KG1 (cell line): ENCODE results near the gene TSSC4.

Source experiments
- DNase-seq: peaks from one replicate; lab custom pipeline; 2025; lab: John Stamatoyannopoulos, UW

TSSC4 gene

DNA sequence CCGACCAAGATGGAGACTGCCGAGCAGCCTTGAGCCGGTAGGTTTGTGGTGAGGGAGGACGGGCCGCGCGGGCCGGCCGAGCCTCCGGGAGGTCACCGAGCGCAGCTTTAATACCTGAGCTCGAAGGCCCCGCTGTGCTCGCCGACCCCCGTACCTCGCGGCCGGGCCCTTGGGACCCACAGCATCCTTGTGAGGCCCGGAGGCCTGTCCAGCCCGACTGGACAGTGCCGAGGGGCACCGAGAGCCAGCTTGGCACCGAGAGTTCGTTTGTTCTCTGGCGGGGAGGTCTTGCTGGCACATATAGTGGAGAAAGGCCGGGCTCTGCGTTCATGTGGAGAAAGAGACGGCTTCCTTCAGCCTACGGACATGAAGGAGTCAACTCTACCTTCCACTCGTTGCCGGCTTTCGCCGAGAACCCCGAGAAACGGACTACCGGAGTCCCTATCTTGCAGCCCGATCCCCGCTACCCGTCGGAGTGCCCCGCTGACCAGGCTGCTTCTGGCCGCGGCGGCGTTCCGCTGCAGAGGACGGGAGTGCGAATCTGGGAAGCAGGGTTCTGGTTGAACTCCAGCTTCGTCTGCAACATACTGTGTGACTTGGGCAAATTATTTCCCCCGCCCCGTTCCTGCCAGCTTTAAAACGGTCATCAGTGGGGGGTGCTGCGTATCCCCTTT lies 349 bp downstream of the TSSC4 start:
- DNase-seq = no peak

GRCh38 chr11:2401436-2401984 lies 960 bp downstream of the TSSC4 start:
- DNase-seq = no peak

GRCh38 chr11:2402106-2402505 lies 1.6 kb downstream of the TSSC4 start:
- no peak for DNase-seq

GRCh38 chr11:2402890-2403645 lies 2.5 kb downstream of the TSSC4 start:
- no peak for DNase-seq

- no peak for DNase-seq
Measured at GRCh38 chr11:2404735-2405196, 4.2 kb downstream of the TSSC4 start.

- DNase-seq = no peak
Measured at GRCh38 chr11:2406451-2406850, 5.9 kb downstream of the TSSC4 start.

- DNase-seq = no peak
Measured at GRCh38 chr11:2406878-2407410, 6.4 kb downstream of the TSSC4 start.

DNA sequence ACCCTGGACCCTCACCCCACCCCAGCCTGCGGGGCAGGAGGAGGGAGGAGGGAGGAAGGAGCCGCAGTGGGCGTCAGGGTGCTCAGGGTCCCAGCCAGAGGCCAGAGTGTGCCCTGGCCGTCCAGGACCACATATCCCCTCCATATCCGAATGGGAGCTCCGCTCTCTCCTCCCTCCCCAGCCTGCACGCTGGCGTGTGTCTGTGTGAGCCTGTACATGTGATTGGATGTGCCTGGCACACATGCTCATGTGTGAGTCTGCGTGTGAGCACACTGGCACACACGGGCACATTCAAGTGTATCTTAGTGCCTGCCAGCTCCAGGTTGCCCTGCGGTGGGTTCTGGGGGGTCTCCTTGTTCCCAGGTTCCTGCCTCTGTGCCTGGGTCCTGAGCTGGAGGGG lies 8.1 kb downstream of the TSSC4 start:
- no peak for DNase-seq

DNA sequence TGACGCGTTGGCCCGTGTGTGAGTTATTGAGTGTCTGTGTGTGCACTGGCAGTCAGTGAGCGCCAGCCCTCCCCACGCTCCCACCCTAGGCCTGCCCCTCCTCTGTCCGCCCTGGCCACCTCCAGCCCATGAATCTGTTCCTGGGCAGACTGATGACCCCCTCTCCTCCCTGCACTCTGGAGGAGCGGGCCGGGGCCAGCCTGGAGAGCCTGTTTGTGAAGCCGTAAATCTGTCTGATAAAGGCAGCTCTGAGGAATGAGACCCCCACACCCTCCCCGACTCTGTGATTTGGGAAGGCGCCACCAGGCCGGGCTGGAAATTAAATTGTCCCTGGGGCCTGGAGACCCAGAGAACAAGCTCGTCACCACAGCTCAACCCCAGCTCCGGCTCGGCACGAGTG lies 8.6 kb downstream of the TSSC4 start:
- DNase-seq = no peak

DNA sequence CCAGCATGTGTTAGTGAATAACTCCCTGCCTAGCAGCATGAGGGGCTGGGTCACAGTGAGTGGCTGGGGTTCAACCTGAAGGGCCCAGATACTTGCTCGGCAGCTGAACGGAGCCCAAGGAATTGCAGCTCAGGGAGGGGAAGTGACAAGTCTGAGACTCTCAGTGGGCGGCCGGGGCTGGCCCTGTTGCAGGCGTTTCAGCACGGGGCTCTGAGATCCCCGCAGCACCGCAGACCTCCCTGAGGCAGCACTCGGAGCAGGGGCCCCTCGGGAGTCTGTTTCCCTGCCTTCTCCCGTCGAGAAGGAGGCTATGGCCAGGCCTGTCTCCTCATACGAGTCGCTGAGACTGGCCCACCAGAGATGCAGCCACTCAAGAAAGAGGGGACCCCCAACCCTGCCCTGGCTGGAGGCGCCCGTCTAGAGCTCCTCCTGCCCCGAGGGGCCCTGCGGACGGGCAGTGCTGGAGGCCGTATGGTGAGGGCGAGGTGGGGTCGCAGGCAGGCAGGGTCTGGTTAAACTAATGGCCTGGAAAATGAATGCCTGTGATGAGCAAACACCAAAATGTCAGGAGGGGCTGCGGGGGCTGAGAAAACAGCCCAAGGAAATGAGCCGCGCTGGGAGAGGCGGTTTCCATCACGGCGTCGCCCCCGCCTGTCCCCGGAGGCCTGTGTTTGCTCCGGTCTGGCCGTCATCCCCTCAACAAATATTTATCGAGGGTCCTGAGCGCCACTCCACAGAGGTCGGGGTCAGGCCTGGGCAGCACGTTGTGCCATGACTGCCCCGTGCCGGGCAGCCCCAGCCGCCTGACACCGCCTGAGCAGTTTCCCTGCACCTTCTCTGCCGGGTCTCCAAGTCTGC lies 9.3 kb downstream of the TSSC4 start:
- DNase-seq = no peak

GRCh38 chr11:2410616-2411015 lies 10.1 kb downstream of the TSSC4 start:
- DNase-seq = no peak

GRCh38 chr11:2411446-2412305 lies 11.1 kb downstream of the TSSC4 start:
- no peak for DNase-seq

- DNase-seq = no peak
Measured at GRCh38 chr11:2412323-2412722, 11.8 kb downstream of the TSSC4 start.

GRCh38 chr11:2413742-2414579 lies 13.4 kb downstream of the TSSC4 start:
- no peak for DNase-seq

DNA sequence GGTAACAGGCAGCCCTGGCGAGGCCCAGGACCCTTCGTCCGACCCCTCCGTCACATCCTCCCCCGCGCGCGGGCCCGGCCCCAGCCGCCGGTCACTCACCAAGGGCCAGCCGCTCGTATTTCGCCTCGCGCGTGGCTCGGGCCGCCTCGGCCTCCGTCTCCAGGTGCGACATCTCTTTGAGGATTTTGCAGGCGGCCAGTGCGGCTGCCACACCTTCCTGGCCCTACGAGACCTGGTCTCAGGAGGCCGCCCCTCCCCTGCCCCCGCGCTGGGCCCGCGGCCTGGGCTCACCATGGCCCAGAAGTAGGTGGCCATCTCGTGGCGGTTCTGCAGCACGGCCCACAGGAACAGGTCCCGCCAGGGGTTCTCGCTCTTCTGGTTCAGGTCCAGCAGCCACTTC lies 14.1 kb downstream of the TSSC4 start:
- no peak for DNase-seq

DNA sequence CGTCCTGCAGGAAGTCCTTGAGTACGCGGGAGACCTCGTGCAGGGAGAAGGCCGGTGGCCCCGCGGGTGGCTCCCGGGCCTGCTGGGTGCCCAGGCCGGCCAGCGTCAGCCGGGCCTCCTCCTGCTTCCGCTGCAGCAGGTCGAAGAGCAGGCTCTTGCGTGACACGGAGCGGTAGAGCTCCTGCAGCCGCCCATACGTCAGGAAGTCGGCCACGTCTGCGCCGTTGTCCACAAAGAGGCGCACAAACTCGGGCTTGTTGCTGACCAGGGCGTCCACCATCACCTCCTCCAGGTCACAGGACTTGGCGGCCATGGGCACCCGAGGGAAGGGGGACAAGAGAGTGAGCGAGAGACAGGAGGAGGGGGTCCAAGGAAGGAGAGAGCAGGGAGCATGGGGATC lies 14.6 kb downstream of the TSSC4 start:
- no peak for DNase-seq

DNA sequence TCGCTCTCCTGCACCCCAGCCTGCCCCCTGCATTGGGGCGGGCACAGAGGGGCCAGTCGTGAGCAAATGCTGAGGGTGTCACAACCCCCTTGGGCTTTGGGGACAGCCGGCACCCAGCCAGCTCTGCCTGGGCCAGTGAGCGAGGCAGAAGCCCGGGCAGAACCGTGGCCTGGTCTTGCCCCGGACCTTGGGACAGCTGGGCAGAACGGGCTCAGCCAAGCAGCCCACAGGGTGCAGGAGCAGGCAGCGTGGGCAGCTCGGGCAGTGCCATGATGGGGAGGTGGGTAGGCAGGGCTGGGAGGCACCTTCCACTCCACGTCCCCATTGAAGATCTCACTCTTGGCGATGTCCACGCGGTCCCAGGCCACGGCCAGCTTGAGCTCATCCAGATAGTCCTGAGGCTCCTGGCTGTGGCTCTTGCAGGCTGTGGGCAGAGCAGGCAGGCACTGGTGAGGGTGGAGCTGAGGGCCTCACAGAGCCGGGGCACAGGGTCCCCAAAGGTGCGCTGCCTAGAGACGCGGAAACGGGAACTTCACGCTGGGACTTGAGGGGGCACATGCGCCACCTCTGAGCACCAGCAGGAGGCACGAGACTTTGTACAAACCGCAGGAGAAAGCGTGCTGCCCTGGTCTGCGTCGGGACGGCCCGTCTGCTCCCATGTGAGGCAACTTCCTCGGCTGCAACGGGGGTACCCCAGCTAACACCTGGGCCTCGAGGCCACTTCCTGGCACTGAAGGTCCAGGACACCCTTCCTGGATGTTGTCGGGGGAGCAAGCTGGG lies 15.2 kb downstream of the TSSC4 start:
- no peak for DNase-seq

GRCh38 chr11:2416765-2417164 lies 16.2 kb downstream of the TSSC4 start:
- DNase-seq = no peak
